Tibial artery (tissue), 4 donors: ENCODE data around the gene CLEC1B.

ENCODE experiments used
- DNase-seq, 2 donors: peaks; one replicate each; pipeline ENCODE4 v3.0.0-alpha.2; 2019
- H3K27ac ChIP-seq, 2 donors: fragments of 200-600 bp; sonication (generic) in 1 of 2; 1 replicate in 1 of 2; 2 replicates in 1 of 2; pipeline ENCODE4 v1.5.1; 2018 to 2019; ENCODE audit warnings: mild to moderate bottlenecking in 1 of 2
- H3K27me3 ChIP-seq, 2 donors: fragments of 200-600 bp; sonication (generic) in 1 of 2; one replicate each; pipeline versions ENCODE4 v1.5.1 to v1.6.0; 2016 to 2019
- H3K36me3 ChIP-seq, 3 donors: fragments of 200-600 bp; sonication (generic) in 2 of 3; one replicate each; pipeline ENCODE4 v1.5.1; 2016 to 2019; ENCODE audit warnings: mild to moderate bottlenecking in 2 of 3
- H3K4me1 ChIP-seq, 4 donors: fragments of 200-600 bp; sonication (generic) in 2 of 4; 1 replicate in 3 of 4; 2 replicates in 1 of 4; pipeline ENCODE4 v1.5.1; 2016 to 2019
- H3K4me3 ChIP-seq, 2 donors: fragments of 200-600 bp; sonication (generic) in 1 of 2; 1 replicate in 1 of 2; 2 replicates in 1 of 2; pipeline ENCODE4 v1.5.1; 2018 to 2019; ENCODE audit warnings: mild to moderate bottlenecking in 2 of 2
- H3K9me3 ChIP-seq, 3 donors: fragments of 200-600 bp; sonication (generic) in 1 of 3; one replicate each; pipeline ENCODE4 v1.5.1; 2016 to 2019
- intact Hi-C: fragments of 100-400 bp; cut with DNase I; formaldehyde crosslinking; loops from one replicate; pipeline ENCODE4 v1.15.0; 2023; ENCODE audit warnings: low total_unique reads
- TF ChIP-seq, protein P1 (sequence below), 2 experiments: fragments of 200-600 bp in 1 of 2; fragments of 450-650 bp in 1 of 2; IDR thresholded peaks; one replicate each; pipeline ENCODE4 v1.5.1; 2017 to 2019; ENCODE audit warnings: antibody characterized with exemption in 2 of 2, mild to moderate bottlenecking in 1 of 2, moderate library complexity in 1 of 2

CLEC1B gene

GRCh38 chr12:9947674-9948073 lies 51.2 kb downstream of the CLEC1B start:
- no peaks in the 10 kb centered on the region for H3K27me3 ChIP-seq
- TF ChIP-seq, protein P1, sequence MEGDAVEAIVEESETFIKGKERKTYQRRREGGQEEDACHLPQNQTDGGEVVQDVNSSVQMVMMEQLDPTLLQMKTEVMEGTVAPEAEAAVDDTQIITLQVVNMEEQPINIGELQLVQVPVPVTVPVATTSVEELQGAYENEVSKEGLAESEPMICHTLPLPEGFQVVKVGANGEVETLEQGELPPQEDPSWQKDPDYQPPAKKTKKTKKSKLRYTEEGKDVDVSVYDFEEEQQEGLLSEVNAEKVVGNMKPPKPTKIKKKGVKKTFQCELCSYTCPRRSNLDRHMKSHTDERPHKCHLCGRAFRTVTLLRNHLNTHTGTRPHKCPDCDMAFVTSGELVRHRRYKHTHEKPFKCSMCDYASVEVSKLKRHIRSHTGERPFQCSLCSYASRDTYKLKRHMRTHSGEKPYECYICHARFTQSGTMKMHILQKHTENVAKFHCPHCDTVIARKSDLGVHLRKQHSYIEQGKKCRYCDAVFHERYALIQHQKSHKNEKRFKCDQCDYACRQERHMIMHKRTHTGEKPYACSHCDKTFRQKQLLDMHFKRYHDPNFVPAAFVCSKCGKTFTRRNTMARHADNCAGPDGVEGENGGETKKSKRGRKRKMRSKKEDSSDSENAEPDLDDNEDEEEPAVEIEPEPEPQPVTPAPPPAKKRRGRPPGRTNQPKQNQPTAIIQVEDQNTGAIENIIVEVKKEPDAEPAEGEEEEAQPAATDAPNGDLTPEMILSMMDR (IDR thresholded peaks at IDR 0.05): no peak
- no peak overlapping the region for H3K27ac ChIP-seq
- no peak for DNase-seq
- no peaks in the 10 kb centered on the region for H3K36me3 ChIP-seq
- intact Hi-C loops: no loop called here
- H3K4me3 ChIP-seq: no peak overlapping the region
- no peaks in the 10 kb centered on the region for H3K4me1 ChIP-seq
- no peaks in the 10 kb centered on the region for H3K9me3 ChIP-seq

- H3K4me3 ChIP-seq: no peak overlapping the region
- no peak overlapping the region for H3K27ac ChIP-seq
- H3K9me3 ChIP-seq: no peaks in the 10 kb centered on the region
- no peaks in the 10 kb centered on the region for H3K27me3 ChIP-seq
- DNase-seq: no peak
- H3K4me1 ChIP-seq: no peaks in the 10 kb centered on the region
- TF ChIP-seq, protein P1 (IDR thresholded peaks at IDR 0.05): no peak
- H3K36me3 ChIP-seq: no peaks in the 10 kb centered on the region
- intact Hi-C loops: no loop called here
Measured at GRCh38 chr12:9944391-9944790, 54.5 kb downstream of the CLEC1B start.

- Histone ChIP-seq H3K27ac (no peak overlapping the region), H3K27me3 (no peaks in the 10 kb centered on the region), H3K9me3 (no peaks in the 10 kb centered on the region), H3K36me3 (no peaks in the 10 kb centered on the region), H3K4me1 (no peaks in the 10 kb centered on the region), H3K4me3 (no peak overlapping the region)
- TF ChIP-seq, protein P1 (IDR thresholded peaks at IDR 0.05): no peak
- DNase-seq: no peak
- intact Hi-C loops: no loop called here
Measured at GRCh38 chr12:9943240-9943639, 55.7 kb downstream of the CLEC1B start.
